ENCODE measurements around the gene HYI. TPM values are rescaled to one million over a fixed set of nuclear protein-coding genes. Genes with fewer than 3 reads are reported as not detected.
"Not testable (repeated sequence)": the region's sequence is repeated elsewhere in the genome, so short reads cannot be mapped to it uniquely, and the experiment has no call there.

Gene HYI, protein sequence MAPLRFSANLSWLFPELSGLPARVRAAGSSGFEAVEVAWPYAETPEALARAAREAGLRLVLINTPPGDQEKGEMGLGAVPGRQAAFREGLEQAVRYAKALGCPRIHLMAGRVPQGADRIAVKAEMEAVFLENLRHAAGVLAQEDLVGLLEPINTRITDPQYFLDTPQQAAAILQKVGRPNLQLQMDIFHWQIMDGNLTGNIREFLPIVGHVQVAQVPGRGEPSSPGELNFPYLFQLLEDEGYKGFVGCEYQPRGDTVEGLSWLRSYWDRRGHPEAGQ
- 10 to 100 TPM; 64.0 to 95.1 (median 64.2) TPM for polyA plus RNA-seq

GRCh38 chr1:43453442-43454269 is at the start of gene HYI:
Gene HYI (minus strand): TSS chr1:43453931. CDS start chr1:43453793, 138 bp downstream.
- H3K27ac ChIP-seq (ENCODE audit: low read depth, low read length): no peak within 1 kb of the TSS
- 1% methylated on average over 73 to 87 of the region's 87 CpGs for WGBS, 3 donors

DNA sequence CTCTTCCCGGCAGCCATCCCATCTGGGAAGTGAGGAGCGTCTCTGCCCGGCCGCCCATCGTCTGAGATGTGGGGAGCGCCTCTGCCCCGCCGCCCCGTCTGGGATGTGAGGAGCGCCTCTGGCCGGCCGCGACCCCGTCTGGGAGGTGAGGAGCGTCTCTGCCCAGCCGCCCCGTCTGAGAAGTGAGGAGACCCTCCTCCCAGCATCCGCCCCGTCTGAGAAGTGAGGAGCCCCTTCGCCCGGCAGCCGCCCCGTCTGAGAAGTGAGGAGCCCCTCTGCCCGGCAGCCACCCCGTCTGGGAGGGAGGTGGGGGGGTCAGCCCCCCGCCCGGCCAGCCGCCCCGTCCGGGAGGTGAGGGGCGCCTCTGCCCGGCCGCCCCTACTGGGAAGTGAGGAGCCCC is 48.1 kb upstream of the HYI start:
- H3K27ac ChIP-seq (ENCODE audit: low read depth, low read length): not testable (repeated sequence)
- WGBS, 3 donors: 88 to 98% (median 94%) methylated on average over 5 to 17 of the region's 33 CpGs

DNA sequence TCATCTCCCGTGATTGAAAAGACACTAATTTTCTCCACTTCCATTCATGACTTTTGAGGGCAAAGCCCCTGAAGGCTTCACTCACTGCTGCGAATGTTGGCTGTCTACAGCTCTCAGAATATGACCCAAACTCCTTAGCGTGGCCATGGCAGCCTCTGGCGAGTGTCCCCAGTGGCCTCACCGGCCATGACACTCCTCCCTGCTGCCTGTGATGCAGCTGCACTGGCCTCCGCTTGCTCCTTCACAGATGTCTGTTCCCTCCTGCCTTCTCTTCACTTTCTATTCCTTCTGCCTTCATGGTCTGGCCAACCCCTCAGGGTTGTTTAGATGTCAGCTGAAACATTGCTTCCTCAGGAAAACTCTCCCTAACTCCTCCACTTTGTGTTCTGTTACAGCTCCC is 46.2 kb upstream of the HYI start:
- H3K27ac ChIP-seq (ENCODE audit: low read depth, low read length): no peak overlapping the region
- WGBS, 3 donors: 73 to 87% (median 82%) methylated on average over 6 of the region's 6 CpGs

- no peak overlapping the region for H3K27ac ChIP-seq (ENCODE audit: low read depth, low read length)
- WGBS, 3 donors: 89 to 95% (median 93%) methylated on average over 7 of the region's 7 CpGs
Measured at GRCh38 chr1:43495204-43495603, 41.5 kb upstream of the HYI start.

GRCh38 chr1:43493661-43494450 is 40.1 kb upstream of the HYI start:
- WGBS, 3 donors: 46 to 65% (median 57%) methylated on average over 11 of the region's 11 CpGs
- no peak overlapping the region for H3K27ac ChIP-seq (ENCODE audit: low read depth, low read length)

DNA sequence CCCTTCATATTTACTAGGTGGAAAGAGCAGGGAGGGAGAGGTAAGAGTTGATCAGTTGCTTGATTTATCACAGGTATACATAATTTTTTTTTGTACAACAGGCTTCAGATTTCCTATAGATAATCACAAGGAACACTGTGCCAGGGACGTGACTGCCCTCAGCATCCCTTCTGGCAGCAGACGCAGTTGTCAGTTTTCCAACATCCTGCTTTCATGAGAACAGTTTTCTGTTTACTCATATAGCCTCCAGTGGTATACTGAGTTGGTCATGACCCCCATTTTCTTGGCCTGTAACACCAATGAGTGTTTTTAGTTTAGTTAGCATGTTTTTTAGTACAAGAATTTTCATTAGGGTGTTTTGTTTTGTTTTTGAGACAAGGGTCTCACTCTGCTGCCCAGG is 39.1 kb upstream of the HYI start:
- H3K27ac ChIP-seq (ENCODE audit: low read depth, low read length): no peak overlapping the region
- 51 to 82% (median 77%) methylated on average over 2 of the region's 2 CpGs for WGBS, 3 donors

- 100% methylated on average over 1 of the region's 1 CpG; no CpG with 5 or more reads in 1 of the 3 donors for WGBS, 3 donors
- no peak overlapping the region for H3K27ac ChIP-seq (ENCODE audit: low read depth, low read length)
Measured at GRCh38 chr1:43491061-43491460, 37.3 kb upstream of the HYI start.

DNA sequence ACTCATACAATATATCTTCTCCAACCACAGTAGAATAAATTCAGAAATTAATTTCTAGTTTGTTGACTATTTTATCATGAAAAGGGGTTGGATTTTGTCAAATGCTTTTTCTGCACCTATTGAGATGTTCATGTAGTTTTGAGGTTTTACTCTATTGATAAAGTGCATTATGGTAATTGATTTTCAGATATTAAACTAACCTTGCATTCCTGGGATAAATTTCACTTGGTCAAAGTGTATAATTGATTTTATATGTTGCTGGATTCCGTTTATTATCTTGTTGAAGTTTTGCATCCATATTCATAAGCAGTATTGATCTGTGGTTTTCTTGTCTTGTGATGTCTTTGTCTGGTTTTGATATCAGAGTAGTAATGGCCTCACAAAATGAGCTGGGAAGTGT is 34.4 kb upstream of the HYI start:
- 66 to 97% (median 83%) methylated on average over 1 of the region's 1 CpG for WGBS, 3 donors
- H3K27ac ChIP-seq (ENCODE audit: low read depth, low read length): no peak overlapping the region

DNA sequence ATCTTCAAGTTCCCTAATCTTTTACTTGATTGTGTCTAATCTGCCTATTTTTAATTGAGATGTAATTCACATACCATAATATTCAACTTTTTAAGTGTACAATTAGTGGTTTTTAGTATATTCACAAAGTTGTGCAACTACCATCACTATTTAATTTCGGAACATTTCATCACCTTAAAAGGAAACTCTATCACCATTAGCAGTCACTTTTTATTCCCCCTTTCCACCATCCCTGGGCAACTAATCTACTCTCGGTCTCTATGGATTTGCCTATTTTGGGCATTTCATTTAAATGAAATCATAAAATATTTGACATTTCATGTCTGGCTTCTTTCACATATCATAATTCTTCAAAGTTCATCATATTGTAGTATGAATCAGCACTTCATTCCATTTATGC is 30.6 kb upstream of the HYI start:
- no peak overlapping the region for H3K27ac ChIP-seq (ENCODE audit: low read depth, low read length)
- 79 to 93% (median 80%) methylated on average over 2 of the region's 2 CpGs for WGBS, 3 donors

DNA sequence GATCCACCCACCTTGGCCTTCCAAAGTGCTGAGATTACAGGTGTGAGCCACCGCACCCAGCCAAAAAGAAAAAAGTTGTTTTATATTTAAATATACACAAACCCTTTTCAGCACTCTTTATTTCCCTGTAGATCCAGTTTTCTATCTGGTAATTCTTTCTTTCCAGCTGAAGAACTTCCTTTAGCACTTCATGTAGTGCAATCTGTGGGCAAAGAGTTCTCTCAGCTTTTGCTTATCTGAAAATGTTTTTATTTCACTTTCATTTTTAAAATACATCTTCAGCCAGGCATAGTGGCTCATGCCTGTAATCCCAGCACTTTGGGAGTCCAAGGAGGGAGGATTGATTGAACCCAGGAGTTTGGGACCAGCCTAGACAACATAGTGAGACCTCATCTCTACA is 28.5 kb upstream of the HYI start:
- 82 to 100% (median 85%) methylated on average over 1 of the region's 1 CpG for WGBS, 3 donors

DNA sequence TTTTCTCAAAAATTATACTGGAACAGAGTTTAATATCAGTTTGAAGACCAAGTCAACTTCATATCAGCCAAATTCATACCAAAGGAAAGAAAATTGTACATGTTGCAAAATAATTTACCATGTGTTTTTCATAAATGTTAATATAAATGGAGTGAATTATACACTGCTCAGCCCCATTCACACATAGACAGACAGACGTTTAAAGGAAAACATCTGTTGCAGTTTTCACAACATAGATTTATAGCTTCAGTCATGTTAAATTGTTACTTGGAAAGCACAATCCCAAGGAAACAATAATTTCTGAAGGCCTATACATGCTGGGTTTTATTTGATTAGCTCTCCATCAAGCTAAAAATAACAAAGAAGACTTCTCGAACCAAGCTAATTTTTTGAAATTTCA is 27.8 kb upstream of the HYI start:
- H3K27ac ChIP-seq (ENCODE audit: low read depth, low read length): no peak overlapping the region
- WGBS, 3 donors: 79 to 84% (median 84%) methylated on average over 2 of the region's 2 CpGs

More for the DNA sequence above, 28.5 kb upstream of the HYI start:
- H3K27ac ChIP-seq (ENCODE audit: low read depth, low read length): no peak overlapping the region

DNA sequence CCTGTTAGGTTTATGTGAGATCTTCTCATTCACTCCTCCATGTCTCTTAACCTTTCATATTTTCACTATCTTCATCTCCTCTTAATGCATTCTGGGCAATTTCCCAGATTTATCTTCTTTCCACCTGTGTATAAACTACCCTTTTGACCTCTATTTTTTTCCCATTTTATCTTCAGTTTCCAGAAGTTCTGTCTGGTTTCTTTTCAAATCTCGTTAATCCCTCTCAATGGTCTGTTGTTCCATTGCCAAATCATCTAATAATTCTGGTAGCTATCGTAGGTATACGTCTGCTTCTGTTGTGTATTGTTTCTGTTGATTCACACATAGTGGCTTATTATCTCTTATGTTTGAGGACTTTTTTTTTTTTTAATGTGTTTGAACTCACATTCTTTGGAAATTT is 25.7 kb upstream of the HYI start:
- 60 to 79% (median 75%) methylated on average over 3 of the region's 3 CpGs for WGBS, 3 donors

GRCh38 chr1:43477716-43478115 is 24.0 kb upstream of the HYI start:
- WGBS, 3 donors: 93 to 100% (median 96%) methylated on average over 1 of the region's 1 CpG
- no peak overlapping the region for H3K27ac ChIP-seq (ENCODE audit: low read depth, low read length)

More for the DNA sequence above, 25.7 kb upstream of the HYI start:
- no peak overlapping the region for H3K27ac ChIP-seq (ENCODE audit: low read depth, low read length)

- 59 to 68% (median 67%) methylated on average over 8 to 9 of the region's 10 CpGs for WGBS, 3 donors
- not testable (repeated sequence) for H3K27ac ChIP-seq (ENCODE audit: low read depth, low read length)
Measured at GRCh38 chr1:43475611-43476401, 22.1 kb upstream of the HYI start.

DNA sequence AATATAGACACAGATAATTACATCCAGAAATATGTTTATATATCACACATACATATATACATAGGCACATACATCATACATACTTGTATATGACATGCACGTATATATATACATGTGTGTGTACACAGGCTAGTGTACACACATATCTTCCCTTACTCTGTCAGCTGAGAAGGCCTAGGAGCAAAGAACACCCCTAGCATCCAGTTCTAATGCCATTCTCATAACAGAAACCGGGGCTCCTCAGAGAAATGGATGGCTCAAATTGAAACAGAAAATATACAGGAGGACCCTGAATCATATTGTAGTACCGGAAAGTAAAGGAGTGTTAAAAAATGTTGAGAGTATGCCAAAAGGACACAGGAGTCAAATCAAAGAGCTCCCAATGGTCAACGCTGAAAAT is 19.7 kb upstream of the HYI start:
- WGBS, 3 donors: 84 to 87% (median 85%) methylated on average over 4 of the region's 4 CpGs
- H3K27ac ChIP-seq (ENCODE audit: low read depth, low read length): no peak overlapping the region

DNA sequence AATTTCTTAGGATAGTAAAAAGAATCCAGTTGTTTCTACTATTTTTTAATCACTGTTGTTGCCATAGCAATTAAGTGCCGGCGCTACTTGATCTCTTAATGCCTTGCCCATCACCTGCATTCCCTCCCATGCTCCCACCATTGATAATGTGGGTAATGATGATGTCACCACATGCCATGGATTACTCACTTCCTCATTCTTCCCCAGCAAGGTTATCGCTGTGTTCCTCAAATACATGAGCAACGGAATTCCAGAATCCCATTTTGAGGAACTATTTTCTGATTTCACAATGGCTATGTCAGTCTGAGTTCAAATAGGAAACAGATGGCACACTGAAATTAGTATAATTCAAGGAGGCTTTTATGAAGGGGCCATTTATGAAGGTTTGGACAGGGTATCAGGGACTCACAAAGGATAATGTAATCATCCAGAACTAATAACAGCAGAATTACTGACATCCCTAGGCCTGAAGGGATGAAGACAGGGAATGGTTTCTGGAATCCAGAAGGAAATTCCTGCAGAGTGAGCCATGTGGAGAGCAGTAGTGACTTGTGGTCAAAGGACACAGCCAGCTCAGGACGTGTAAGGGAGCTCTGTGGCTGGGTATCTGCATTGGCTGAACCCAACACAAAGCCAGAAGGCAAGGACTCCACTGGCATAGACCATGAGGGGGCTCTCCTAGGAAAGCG is 18.9 kb upstream of the HYI start:
- H3K27ac ChIP-seq (ENCODE audit: low read depth, low read length): not testable (repeated sequence)
- 45 to 66% (median 49%) methylated on average over 4 to 5 of the region's 6 CpGs for WGBS, 3 donors

DNA sequence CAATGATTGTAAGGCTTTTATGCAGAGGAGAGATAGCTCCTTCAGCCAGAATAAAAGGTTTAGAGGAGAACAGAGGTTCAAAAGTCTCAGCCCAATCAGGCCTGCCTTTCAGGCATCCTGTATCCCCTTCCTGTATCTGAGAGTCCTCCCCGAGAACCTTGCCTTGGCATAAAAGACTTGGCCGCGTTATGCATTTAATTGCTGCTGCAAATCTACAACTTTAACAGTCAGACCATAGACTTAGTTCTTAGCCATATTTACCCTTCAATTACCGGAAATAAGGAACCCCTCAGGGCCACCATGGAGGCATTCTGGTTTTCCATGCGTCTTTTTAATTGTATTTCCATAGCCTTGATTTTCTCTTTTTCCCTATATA is 18.3 kb upstream of the HYI start:
- WGBS, 3 donors: 69 to 81% (median 69%) methylated on average over 5 of the region's 5 CpGs
- H3K27ac ChIP-seq (ENCODE audit: low read depth, low read length): no peak overlapping the region

DNA sequence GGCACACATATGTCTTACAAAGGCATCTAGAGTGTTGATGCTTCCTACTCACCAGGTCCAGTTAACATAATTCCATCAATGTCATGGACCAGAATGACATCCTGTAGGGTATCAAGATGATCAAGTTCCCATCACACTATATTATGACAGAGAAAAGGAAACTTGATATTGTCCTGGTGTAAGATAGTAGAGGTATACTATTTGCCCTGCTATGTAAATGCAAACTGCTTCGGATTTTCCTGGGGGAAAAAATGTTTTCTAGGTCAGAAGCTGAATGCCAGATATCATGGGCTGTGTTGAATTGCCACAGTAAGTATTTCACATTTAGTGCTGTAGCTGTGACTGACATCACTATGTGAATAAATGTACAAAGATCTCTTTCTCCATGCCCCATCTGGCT is 16.2 kb upstream of the HYI start:
- 61 to 79% (median 63%) methylated on average over 1 of the region's 1 CpG for WGBS, 3 donors
- no peak overlapping the region for H3K27ac ChIP-seq (ENCODE audit: low read depth, low read length)

Data from adipose tissue (tissue), 3 donors.